Activated CD8-positive, alpha-beta memory T cell treated with anti-CD3 and anti-CD28 coated beads, Interleukin-2, amount 10 ng/mL, durations not matched to agents 7 days and 5 days (primary cell): ENCODE measurements around the gene TCERG1L. TPM values are rescaled to one million over a fixed set of nuclear protein-coding genes. Genes with fewer than 3 reads are reported as not detected.

Experiments
- ATAC-seq: fragments of 150-1000 bp; cut with Tn5 transposase; one replicate; pipeline ENCODE4 v1.10.0; 2021; ENCODE audit warnings: moderate library complexity
- CTCF ChIA-PET: fragments of 350-600 bp; sonication (Branson Sonifier 250); formaldehyde crosslinking; loops from one replicate; lab custom pipeline; 2021; ENCODE audit warnings: antibody characterized with exemption; lab: Charles Lee
- DNase-seq: peaks from one replicate; pipeline ENCODE4 v3.0.0-alpha.2; 2020
- H3K27ac Mint-ChIP-seq: one replicate; pipeline ENCODE4 v1.8.0; 2021; ENCODE audit warnings: mild to moderate bottlenecking, mixed read lengths
- H3K27me3 Mint-ChIP-seq: one replicate; pipeline ENCODE4 v1.8.0; 2021; ENCODE audit warnings: mixed read lengths
- H3K36me3 Mint-ChIP-seq: one replicate; pipeline ENCODE4 v1.8.0; 2021; ENCODE audit warnings: mild to moderate bottlenecking, mixed read lengths
- H3K4me1 Mint-ChIP-seq: one replicate; pipeline ENCODE4 v1.8.0; 2021; ENCODE audit warnings: mixed read lengths
- H3K4me3 Mint-ChIP-seq: one replicate; pipeline ENCODE4 v1.8.0; 2021; ENCODE audit warnings: mild to moderate bottlenecking, moderate library complexity, mixed read lengths
- H3K9me3 Mint-ChIP-seq: one replicate; pipeline ENCODE4 v1.8.0; 2022; ENCODE audit warnings: low read depth, mixed read lengths
- total RNA-seq, 2 experiments: library from RNA; stranded (reverse); gene quantifications; one replicate each; pipeline ENCODE4 v1.2.3, GENCODE V29; 2021

The TCERG1L gene
- total RNA-seq, 2 experiments from 2014 or later, result 0.20 to 0.49 TPM

GRCh38 chr10:131231323-131231964 is 80.1 kb downstream of the TCERG1L start:
- no peak for DNase-seq
- H3K36me3 Mint-ChIP-seq, result no peaks in the 10 kb centered on the region
- CTCF ChIA-PET, result no interaction called here

GRCh38 chr10:131230641-131231322 is 80.7 kb downstream of the TCERG1L start:
- H3K4me1 Mint-ChIP-seq, result no peaks in the 10 kb centered on the region
- CTCF ChIA-PET, result no interaction called here
- no peak overlapping the region for H3K27ac Mint-ChIP-seq
- no peak for DNase-seq
- H3K27me3 Mint-ChIP-seq, result no peaks in the 10 kb centered on the region
- H3K9me3 Mint-ChIP-seq, result no peaks in the 10 kb centered on the region
- ATAC-seq, result no peak
- no peak overlapping the region for H3K4me3 Mint-ChIP-seq
- no peaks in the 10 kb centered on the region for H3K36me3 Mint-ChIP-seq

More at GRCh38 chr10:131231323-131231964, 80.1 kb downstream of the TCERG1L start:
- no peak for ATAC-seq
- Mint-ChIP-seq H3K9me3 (no peaks in the 10 kb centered on the region), H3K4me1 (no peaks in the 10 kb centered on the region), H3K27me3 (no peaks in the 10 kb centered on the region), H3K27ac (no peak overlapping the region), H3K4me3 (no peak overlapping the region)

- H3K27ac Mint-ChIP-seq, result no peak overlapping the region
- H3K9me3 Mint-ChIP-seq, result no peaks in the 10 kb centered on the region
- H3K4me1 Mint-ChIP-seq, result no peaks in the 10 kb centered on the region
- ATAC-seq (no peak), DNase-seq (no peak)
- no peaks in the 10 kb centered on the region for H3K27me3 Mint-ChIP-seq
- no peaks in the 10 kb centered on the region for H3K36me3 Mint-ChIP-seq
- H3K4me3 Mint-ChIP-seq, result no peak overlapping the region
- CTCF ChIA-PET, result no interaction called here
Observed at GRCh38 chr10:131230166-131230565, 81.4 kb downstream of the TCERG1L start.

DNA sequence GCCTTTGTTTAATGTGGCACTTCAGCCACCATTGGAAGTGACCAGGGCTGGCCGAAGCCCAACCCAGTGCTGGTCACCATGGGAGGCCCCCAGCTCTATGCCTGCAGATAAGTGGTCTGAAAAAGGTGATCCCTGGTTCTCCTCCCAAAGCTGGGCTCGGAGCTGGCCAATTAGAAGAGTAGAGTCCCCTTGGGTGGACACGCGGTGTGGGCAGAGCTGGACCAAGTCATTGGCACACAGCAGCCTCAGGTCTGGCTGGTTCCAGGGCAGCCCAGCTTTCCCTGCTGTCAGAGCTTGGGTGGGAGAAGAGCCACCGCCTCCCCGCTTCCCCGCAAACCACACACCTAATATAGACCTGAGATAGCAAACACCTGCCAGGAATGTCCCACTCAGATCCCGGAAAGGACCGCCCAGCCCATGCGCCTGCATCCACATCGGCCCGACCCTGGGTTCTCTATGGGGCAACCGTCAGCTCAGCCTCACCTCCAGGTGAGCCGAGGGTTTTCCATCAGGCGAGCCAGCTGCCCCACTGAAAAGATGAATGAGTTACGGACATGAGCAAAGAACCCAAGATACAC is 84.3 kb downstream of the TCERG1L start:
- H3K4me3 Mint-ChIP-seq, result no peak overlapping the region
- H3K4me1 Mint-ChIP-seq, result no peaks in the 10 kb centered on the region
- no peak for ATAC-seq
- no peaks in the 10 kb centered on the region for H3K36me3 Mint-ChIP-seq
- DNase-seq, result no peak
- H3K9me3 Mint-ChIP-seq, result no peaks in the 10 kb centered on the region
- no peak overlapping the region for H3K27ac Mint-ChIP-seq
- H3K27me3 Mint-ChIP-seq, result no peaks in the 10 kb centered on the region
- CTCF ChIA-PET, result no interaction called here

DNA sequence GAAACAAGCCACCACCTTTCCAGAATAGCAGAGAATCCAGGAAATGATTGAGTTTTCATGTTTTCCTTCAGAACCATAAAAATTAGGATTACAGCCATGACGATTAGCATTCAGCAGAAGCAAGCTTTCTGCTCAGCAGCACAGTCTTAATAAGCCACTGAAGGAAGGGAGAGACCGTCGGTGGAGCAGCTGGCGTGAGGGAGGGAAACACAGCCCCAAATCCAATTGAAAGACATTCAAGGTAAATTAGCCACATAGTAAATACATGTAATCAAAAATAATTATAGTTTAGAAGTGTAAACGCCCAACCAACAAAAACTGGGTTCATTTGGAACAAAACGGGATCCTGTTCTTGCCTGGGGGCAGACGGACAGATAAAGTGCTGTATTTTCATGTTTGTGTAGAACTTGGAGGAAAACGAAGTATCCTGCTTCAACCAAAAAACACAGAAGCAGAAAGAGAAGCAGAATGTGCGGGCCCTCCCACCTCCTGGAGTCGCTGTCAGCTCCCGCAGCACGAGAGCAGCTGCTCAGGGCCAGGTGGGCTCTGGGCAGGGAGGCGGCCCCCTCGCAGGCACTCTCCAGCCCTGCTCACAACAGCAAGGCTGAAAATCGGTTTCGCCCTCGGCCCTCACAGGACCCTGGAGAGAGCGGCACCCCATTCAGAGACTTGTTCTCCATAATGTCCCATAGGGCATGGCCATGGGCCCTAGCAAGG is 84.9 kb downstream of the TCERG1L start:
- CTCF ChIA-PET, result no interaction called here
- no peak overlapping the region for H3K4me3 Mint-ChIP-seq
- no peak for ATAC-seq
- H3K36me3 Mint-ChIP-seq, result no peaks in the 10 kb centered on the region
- H3K27ac Mint-ChIP-seq, result no peak overlapping the region
- DNase-seq, result no peak
- H3K27me3 Mint-ChIP-seq, result no peaks in the 10 kb centered on the region
- no peaks in the 10 kb centered on the region for H3K9me3 Mint-ChIP-seq
- no peaks in the 10 kb centered on the region for H3K4me1 Mint-ChIP-seq

DNA sequence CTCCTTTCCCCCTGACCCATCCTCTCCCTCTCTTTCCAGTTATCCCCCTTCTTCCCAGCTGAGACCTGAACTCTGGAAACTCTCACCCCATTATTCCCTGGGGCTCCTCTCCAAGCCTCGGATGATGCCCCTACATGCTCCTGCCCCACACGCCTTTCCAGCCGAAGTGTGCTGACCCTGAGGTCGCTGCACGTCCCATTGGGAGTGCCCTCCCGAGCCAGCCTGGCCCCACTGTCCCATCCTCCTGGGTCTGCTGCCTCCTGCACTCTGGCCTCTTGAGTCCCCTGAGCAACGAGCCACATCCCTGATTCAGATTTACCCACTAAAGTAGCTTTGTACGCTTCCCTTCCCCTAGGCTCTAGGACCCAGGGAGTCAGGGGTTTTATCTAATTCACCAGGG is 87.4 kb downstream of the TCERG1L start:
- no peak for ATAC-seq
- H3K9me3 Mint-ChIP-seq, result no peaks in the 10 kb centered on the region
- CTCF ChIA-PET, result no interaction called here
- H3K27ac Mint-ChIP-seq, result no peak overlapping the region
- no peaks in the 10 kb centered on the region for H3K4me1 Mint-ChIP-seq
- no peak for DNase-seq
- H3K4me3 Mint-ChIP-seq, result no peak overlapping the region
- H3K36me3 Mint-ChIP-seq, result no peaks in the 10 kb centered on the region
- H3K27me3 Mint-ChIP-seq, result no peaks in the 10 kb centered on the region

DNA sequence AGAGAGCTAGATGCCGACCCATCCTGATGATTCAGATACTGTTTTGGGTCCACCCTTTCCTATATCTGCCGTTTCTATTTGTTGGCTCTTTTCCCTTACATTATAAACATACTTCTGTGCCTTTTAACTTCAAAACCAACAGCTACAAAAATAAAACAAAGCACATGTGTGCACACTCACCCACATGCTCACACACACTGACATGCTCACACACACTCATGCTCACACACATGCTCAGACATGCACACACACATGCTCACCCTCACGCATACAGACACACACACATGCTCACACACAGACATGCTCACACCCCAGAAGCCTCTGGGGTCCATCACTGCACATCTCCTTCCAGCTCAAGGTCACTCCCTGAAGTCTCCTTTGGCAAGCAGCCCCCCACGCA is 88.1 kb downstream of the TCERG1L start:
- Mint-ChIP-seq H3K27ac (no peak overlapping the region), H3K4me3 (no peak overlapping the region), H3K4me1 (no peaks in the 10 kb centered on the region), H3K36me3 (no peaks in the 10 kb centered on the region), H3K9me3 (no peaks in the 10 kb centered on the region), H3K27me3 (no peaks in the 10 kb centered on the region)
- ATAC-seq (no peak), DNase-seq (no peak)
- CTCF ChIA-PET, result no interaction called here

- Mint-ChIP-seq H3K4me1 (no peaks in the 10 kb centered on the region), H3K9me3 (no peaks in the 10 kb centered on the region), H3K4me3 (no peak overlapping the region), H3K36me3 (no peaks in the 10 kb centered on the region), H3K27me3 (no peaks in the 10 kb centered on the region), H3K27ac (no peak overlapping the region)
- DNase-seq (no peak), ATAC-seq (no peak)
- CTCF ChIA-PET, result no interaction called here
Observed at GRCh38 chr10:131222986-131223385, 88.5 kb downstream of the TCERG1L start.

DNA sequence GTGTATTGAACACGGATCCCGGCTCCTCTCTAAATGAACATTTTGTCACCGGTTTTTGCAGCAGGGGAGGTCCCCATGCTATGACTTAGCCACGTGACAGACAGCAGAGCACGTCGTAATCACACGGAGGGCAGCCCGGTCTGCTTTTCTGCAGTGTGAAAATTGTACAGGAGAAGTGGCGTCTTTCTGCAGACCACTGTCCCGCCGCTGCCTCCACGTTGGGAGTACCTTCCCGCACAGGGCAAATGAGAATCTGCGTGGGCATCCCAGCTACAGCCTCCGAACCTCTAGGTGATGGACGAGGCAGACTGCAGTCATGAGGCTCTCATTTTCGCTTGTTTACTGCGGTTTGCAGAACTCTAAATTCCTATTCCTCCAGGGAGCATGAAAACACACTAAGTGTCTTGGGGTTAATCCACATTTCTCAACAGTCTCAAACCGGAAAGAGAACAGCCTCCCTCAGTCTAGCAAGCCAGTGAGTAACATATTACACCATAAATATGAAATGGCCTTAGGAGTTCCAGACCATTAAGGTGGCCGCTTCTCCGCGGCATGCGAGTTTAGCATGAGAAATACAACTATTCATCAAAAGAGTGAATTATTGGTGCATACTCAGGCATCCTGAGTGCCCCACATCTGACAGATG is 89.8 kb downstream of the TCERG1L start:
- Mint-ChIP-seq H3K4me3 (no peak overlapping the region), H3K27ac (no peak overlapping the region), H3K9me3 (no peaks in the 10 kb centered on the region), H3K27me3 (no peaks in the 10 kb centered on the region), H3K4me1 (no peaks in the 10 kb centered on the region), H3K36me3 (no peaks in the 10 kb centered on the region)
- DNase-seq (no peak), ATAC-seq (no peak)
- CTCF ChIA-PET, result no interaction called here

- Mint-ChIP-seq H3K27me3 (no peaks in the 10 kb centered on the region), H3K4me3 (no peak overlapping the region), H3K4me1 (no peaks in the 10 kb centered on the region), H3K36me3 (no peaks in the 10 kb centered on the region), H3K27ac (no peak overlapping the region), H3K9me3 (no peaks in the 10 kb centered on the region)
- DNase-seq (no peak), ATAC-seq (no peak)
- CTCF ChIA-PET, result no interaction called here
Observed at GRCh38 chr10:131220601-131221171, 90.8 kb downstream of the TCERG1L start.

- H3K4me1 Mint-ChIP-seq, result no peaks in the 10 kb centered on the region
- no peak overlapping the region for H3K4me3 Mint-ChIP-seq
- ATAC-seq, result no peak
- no peak for DNase-seq
- H3K27ac Mint-ChIP-seq, result no peak overlapping the region
- CTCF ChIA-PET, result no interaction called here
- no peaks in the 10 kb centered on the region for H3K36me3 Mint-ChIP-seq
- no peaks in the 10 kb centered on the region for H3K9me3 Mint-ChIP-seq
- no peaks in the 10 kb centered on the region for H3K27me3 Mint-ChIP-seq
Observed at GRCh38 chr10:131219955-131220489, 91.5 kb downstream of the TCERG1L start.

GRCh38 chr10:131219584-131219886 is 92.0 kb downstream of the TCERG1L start:
- Mint-ChIP-seq H3K4me1 (no peaks in the 10 kb centered on the region), H3K9me3 (no peaks in the 10 kb centered on the region), H3K36me3 (no peaks in the 10 kb centered on the region), H3K4me3 (no peak overlapping the region), H3K27ac (no peak overlapping the region), H3K27me3 (no peaks in the 10 kb centered on the region)
- CTCF ChIA-PET, result no interaction called here
- DNase-seq, result no peak
- no peak for ATAC-seq
